ENCODE data around the gene R3HDM2. TPM values are rescaled to one million over a fixed set of nuclear protein-coding genes. Genes with fewer than 3 reads are reported as not detected.
"Not testable (repeated sequence)": the region's sequence is repeated elsewhere in the genome, so short reads cannot be mapped to it uniquely, and the experiment has no call there.

The R3HDM2 gene
- total RNA-seq, 4 donors from 2014 or later = 43.4 to 97.6 (median 65.1) TPM

DNA sequence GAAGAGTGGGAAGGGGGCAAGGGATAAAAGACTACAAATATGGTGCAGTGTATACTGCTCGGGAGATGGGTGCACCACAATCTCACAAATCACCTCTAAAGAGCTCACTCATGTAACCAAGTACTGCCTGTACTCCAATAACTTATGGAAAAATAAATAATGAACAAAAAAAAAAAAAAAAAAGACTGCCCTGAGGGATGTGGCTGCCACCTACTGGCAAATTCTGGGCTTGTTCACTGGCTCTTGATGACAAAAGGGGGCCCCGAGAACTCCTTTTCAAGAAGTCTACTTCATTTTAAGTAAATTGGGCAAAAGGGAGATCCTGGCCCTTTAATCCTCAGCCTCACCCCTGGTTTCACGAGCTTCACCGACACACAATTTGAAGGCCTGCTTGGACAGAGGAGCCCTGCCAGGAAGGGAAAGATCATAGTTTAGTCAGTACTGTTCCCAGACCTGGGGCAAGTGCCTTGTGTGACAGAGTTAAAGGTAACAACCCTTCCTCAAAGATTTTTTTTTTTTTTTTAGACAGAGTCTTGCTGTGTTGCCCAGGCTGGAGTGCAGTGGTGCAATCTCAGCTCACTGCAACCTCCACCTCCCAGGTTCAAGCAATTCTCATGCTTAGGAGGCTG, 153.8 kb downstream of the R3HDM2 start:
- Histone ChIP-seq H3K36me3 (peaks cover 79% of the 10 kb centered on the region), H3K4me3 (no peak overlapping the region), H3K27ac (no peak overlapping the region), H3K4me1 (peaks cover 5% of the 10 kb centered on the region), H3K9me3 (no peaks in the 10 kb centered on the region), H3K27me3 (no peaks in the 10 kb centered on the region)
- DNase-seq (ENCODE audit: low spot score in 2 of 2) = no peak
- 75% methylated on average over 4 of the region's 4 CpGs for WGBS
- TF ChIP-seq, protein P1, sequence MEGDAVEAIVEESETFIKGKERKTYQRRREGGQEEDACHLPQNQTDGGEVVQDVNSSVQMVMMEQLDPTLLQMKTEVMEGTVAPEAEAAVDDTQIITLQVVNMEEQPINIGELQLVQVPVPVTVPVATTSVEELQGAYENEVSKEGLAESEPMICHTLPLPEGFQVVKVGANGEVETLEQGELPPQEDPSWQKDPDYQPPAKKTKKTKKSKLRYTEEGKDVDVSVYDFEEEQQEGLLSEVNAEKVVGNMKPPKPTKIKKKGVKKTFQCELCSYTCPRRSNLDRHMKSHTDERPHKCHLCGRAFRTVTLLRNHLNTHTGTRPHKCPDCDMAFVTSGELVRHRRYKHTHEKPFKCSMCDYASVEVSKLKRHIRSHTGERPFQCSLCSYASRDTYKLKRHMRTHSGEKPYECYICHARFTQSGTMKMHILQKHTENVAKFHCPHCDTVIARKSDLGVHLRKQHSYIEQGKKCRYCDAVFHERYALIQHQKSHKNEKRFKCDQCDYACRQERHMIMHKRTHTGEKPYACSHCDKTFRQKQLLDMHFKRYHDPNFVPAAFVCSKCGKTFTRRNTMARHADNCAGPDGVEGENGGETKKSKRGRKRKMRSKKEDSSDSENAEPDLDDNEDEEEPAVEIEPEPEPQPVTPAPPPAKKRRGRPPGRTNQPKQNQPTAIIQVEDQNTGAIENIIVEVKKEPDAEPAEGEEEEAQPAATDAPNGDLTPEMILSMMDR (IDR thresholded peaks at IDR 0.05) = no peak
- TF ChIP-seq POLR2AphosphoS5 (IDR thresholded peaks at IDR 0.05) = no peak
- TF ChIP-seq EP300 (IDR thresholded peaks at IDR 0.05) = no peak
- TF ChIP-seq POLR2A (IDR thresholded peaks at IDR 0.05) = no peak

DNA sequence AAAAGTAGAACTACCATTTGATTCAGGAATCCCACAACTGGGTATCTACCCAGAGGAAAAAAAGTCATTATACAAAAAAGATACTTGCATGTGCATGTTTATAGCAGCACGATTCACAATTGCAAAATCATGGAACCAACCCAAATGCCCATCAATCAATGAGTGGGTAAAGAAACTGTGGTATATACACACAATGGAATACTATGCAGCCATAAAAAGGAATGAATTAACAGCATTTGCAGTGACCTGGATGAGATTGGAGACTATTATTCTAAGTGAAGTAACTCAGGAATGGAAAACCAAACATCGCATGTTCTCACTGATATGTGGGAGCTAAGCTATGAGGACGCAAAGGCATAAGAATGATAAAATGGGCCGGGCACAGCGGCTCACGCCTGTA, 154.6 kb downstream of the R3HDM2 start:
- 91% methylated on average over 6 of the region's 6 CpGs for WGBS
- H3K9me3 ChIP-seq; H3K4me1 ChIP-seq; H3K27me3 ChIP-seq; H3K27ac ChIP-seq; DNase-seq (ENCODE audit: low spot score in 2 of 2); H3K4me3 ChIP-seq: not testable (repeated sequence)
- H3K36me3 ChIP-seq = peaks cover 79% of the 10 kb centered on the region

DNA sequence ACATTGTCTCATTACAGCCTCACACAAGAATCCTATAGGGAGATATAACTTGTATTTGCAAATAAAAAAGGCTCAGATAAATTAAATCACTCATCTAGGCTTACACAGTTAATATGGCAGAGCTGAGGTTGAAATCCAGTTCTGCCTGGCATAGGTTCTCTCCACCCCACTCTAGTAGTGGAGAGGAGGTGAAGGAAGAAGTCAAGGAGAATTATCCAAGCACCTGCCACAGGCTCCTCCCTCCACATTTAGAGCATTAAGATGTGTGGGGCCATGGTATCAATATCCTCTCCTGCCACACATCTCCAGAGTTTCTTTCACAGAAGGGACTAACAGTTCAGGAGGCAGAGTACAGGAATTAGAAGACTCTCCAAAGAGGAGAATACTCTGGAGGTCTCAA, 157.3 kb downstream of the R3HDM2 start:
- TF ChIP-seq POLR2A (IDR thresholded peaks at IDR 0.05) = no peak
- no peak for TF ChIP-seq EP300 (IDR thresholded peaks at IDR 0.05)
- TF ChIP-seq, protein P1 (IDR thresholded peaks at IDR 0.05) = no peak
- TF ChIP-seq POLR2AphosphoS5 (IDR thresholded peaks at IDR 0.05) = no peak
- no peaks in the 10 kb centered on the region for H3K9me3 ChIP-seq

DNA sequence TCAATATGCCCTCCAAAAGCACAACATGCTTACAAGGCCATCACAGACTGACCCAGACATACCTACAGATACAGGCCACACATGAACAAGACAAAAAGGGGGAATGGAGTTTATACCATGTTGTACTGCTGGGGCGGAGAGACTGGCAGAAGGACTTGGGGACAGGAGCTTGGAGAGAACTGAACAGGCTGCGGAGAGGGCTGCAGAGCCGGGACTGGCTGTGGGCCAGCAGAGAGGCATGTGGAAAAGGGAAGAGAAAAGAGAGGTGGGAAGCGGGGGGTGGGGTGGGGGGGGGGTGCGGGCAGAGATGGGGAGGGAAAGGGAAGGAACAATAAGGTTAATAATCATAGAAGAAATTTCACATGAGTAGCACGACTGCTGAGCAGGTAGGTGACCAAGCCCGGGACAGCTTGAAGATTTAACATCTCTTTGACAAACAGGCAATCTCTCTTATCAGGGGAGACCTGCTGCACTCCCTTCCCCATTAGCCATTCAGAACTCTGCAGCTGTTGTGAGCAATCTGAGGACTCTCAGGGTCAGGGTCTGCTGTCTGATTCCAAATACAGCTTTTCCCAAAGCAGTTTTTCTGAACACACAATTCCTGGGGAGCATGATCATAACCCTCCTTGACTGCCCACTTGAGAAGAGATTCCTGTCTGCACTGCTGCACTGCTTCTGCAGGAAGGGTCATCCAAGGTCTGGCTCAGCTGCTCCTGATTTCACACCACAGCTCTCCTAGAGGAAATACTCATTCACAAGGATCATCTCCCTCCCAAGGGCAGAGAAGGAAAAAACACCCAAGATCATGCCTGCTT, 158.3 kb downstream of the R3HDM2 start:
- H3K9me3 ChIP-seq = no peaks in the 10 kb centered on the region
- no peaks in the 10 kb centered on the region for H3K27me3 ChIP-seq
- 71% methylated on average over 7 of the region's 7 CpGs for whole genome bisulfite sequencing
- H3K27ac ChIP-seq = no peak overlapping the region
- TF ChIP-seq EP300 (IDR thresholded peaks at IDR 0.05) (no peak), POLR2AphosphoS5 (IDR thresholded peaks at IDR 0.05) (no peak), POLR2A (IDR thresholded peaks at IDR 0.05) (no peak)
- TF ChIP-seq, protein P1 (IDR thresholded peaks at IDR 0.05) = no peak
- H3K4me1 ChIP-seq = no peaks in the 10 kb centered on the region
- no peak overlapping the region for H3K4me3 ChIP-seq
- no peak for DNase-seq (ENCODE audit: low spot score in 2 of 2)
- H3K36me3 ChIP-seq = peaks cover 84% of the 10 kb centered on the region

More for the DNA sequence above, 157.3 kb downstream of the R3HDM2 start:
- H3K27ac ChIP-seq = no peak overlapping the region
- no peaks in the 10 kb centered on the region for H3K27me3 ChIP-seq
- H3K4me1 ChIP-seq = no peaks in the 10 kb centered on the region
- DNase-seq (ENCODE audit: low spot score in 2 of 2) = no peak
- no peak overlapping the region for H3K4me3 ChIP-seq
- H3K36me3 ChIP-seq = peaks cover 84% of the 10 kb centered on the region

DNA sequence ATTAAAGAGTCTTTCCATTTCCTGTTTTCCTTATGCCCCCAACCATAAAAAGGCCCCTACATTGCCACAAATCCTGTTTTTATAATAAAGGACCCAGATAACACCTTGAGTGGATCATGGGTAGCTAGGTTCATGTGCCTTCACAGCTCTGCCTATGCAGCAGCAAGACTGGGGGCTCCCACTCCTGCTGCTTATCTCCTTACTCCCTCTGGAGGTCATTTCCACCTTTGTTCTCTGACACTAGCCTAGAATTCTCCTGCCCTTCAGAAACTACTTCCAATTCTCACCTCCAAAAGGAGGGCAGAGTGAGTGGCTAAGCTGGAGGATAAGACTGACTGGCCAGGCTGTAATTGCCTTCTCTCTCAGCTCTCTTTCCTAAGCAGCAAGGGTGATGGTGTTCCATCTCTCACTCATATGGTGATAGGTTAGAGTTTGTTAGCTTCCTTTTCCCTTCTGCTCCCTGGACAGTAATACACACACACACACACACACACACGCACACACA, 159.8 kb downstream of the R3HDM2 start:
- 87% methylated on average over 1 of the region's 1 CpG for WGBS
- Histone ChIP-seq H3K4me1 (no peaks in the 10 kb centered on the region), H3K36me3 (peaks cover 85% of the 10 kb centered on the region), H3K27me3 (no peaks in the 10 kb centered on the region), H3K4me3 (no peak overlapping the region), H3K9me3 (no peaks in the 10 kb centered on the region), H3K27ac (no peak overlapping the region)
- no peak for DNase-seq (ENCODE audit: low spot score in 2 of 2)
- TF ChIP-seq EP300 (IDR thresholded peaks at IDR 0.05) (no peak), POLR2AphosphoS5 (IDR thresholded peaks at IDR 0.05) (no peak), POLR2A (IDR thresholded peaks at IDR 0.05) (no peak)
- TF ChIP-seq, protein P1 (IDR thresholded peaks at IDR 0.05) = no peak

All from suprapubic skin (tissue), 4 donors.